Keratinocyte (primary cell): ENCODE measurements around the gene NMNAT1.

Experiments used
- EZH2 ChIP-seq: IDR thresholded peaks from one replicate; pipeline ENCODE4 v1.6.1; 2012; ENCODE audit warnings: inconsistent platforms, mild to moderate bottlenecking, low read length, moderate library complexity
- TF ChIP-seq, protein P1 (sequence below), 3 experiments: IDR thresholded peaks in 1 of 3; conservative IDR thresholded peaks in 1 of 3; optimal IDR thresholded peaks in 1 of 3; 2 replicates in 2 of 3; 3 replicates in 1 of 3; pipeline versions ENCODE3 to v1.5.1; 2011; ENCODE audit warnings: low read length in 3 of 3, mild to moderate bottlenecking in 3 of 3, moderate library complexity in 2 of 3, control low read depth in 1 of 3, inconsistent platforms in 1 of 3; ENCODE audit not compliant: insufficient read depth in 2 of 3; ENCODE audit errors: extremely low read depth in 1 of 3

- TF ChIP-seq, protein P1, sequence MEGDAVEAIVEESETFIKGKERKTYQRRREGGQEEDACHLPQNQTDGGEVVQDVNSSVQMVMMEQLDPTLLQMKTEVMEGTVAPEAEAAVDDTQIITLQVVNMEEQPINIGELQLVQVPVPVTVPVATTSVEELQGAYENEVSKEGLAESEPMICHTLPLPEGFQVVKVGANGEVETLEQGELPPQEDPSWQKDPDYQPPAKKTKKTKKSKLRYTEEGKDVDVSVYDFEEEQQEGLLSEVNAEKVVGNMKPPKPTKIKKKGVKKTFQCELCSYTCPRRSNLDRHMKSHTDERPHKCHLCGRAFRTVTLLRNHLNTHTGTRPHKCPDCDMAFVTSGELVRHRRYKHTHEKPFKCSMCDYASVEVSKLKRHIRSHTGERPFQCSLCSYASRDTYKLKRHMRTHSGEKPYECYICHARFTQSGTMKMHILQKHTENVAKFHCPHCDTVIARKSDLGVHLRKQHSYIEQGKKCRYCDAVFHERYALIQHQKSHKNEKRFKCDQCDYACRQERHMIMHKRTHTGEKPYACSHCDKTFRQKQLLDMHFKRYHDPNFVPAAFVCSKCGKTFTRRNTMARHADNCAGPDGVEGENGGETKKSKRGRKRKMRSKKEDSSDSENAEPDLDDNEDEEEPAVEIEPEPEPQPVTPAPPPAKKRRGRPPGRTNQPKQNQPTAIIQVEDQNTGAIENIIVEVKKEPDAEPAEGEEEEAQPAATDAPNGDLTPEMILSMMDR (optimal IDR thresholded peaks at IDR 0.05 in 1 of 3, IDR thresholded peaks at IDR 0.05 in 1 of 3, conservative IDR thresholded peaks at IDR 0.05 in 1 of 3; ENCODE audit: extremely low read depth in 1 of 3, insufficient read depth in 2 of 3, low read length in 3 of 3), result no peak
- no peak for TF ChIP-seq EZH2
These were observed 22.7 kb upstream of the NMNAT1 start for GRCh38 chr1:9920606-9921005.
